ENCODE measurements around the gene CCNL1. TPM values are rescaled to one million over a fixed set of nuclear protein-coding genes. Genes with fewer than 3 reads are reported as not detected.

CCNL1 gene
- total RNA-seq, 1 donor from 2014 or later = 19.2 TPM

DNA sequence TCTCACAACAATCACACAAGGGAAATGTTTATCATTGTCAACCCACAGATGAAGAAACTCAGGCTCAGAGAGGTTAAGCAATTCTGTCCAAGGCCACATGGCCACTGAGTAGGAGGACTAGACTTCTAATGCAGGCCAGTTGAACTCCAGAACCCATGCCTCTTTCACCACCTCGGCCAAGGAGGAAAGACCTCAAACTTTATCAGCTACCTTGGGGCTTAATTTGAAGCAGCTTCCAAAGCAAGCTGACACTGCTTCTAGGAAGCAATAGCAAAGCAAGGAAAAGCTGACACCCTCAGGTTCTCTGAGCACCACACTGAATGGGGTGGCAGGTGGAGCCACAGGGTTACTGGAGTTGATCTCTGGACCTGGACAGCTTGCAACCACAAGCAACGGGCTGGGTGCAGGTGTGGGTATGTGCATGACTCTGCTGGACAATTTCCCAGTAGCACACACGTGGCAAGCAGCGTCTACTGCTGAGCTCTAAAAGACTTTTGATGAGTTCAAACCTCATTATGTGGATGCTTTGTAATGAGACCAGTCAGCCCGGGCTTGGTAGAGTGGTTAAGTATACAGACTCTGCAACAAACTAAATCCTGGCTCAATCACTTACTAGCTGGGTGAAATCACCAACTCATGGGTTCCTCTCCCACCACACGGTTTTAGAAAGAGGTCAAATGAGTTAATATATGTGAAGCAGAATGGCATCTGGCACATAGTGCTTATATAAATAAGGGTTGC is 23.1 kb downstream of the CCNL1 start:
- DNase-seq = no peak
- peaks cover 14% of the 10 kb centered on the region for H3K36me3 ChIP-seq
- intact Hi-C loops (cut with micrococcal nuclease) = loop anchor here (2.0 to 5.0 kb wide), 2 partner anchors 56 to 465 kb away; partner anchors contain the start of gene TIPARP
- TF ChIP-seq, protein P1, sequence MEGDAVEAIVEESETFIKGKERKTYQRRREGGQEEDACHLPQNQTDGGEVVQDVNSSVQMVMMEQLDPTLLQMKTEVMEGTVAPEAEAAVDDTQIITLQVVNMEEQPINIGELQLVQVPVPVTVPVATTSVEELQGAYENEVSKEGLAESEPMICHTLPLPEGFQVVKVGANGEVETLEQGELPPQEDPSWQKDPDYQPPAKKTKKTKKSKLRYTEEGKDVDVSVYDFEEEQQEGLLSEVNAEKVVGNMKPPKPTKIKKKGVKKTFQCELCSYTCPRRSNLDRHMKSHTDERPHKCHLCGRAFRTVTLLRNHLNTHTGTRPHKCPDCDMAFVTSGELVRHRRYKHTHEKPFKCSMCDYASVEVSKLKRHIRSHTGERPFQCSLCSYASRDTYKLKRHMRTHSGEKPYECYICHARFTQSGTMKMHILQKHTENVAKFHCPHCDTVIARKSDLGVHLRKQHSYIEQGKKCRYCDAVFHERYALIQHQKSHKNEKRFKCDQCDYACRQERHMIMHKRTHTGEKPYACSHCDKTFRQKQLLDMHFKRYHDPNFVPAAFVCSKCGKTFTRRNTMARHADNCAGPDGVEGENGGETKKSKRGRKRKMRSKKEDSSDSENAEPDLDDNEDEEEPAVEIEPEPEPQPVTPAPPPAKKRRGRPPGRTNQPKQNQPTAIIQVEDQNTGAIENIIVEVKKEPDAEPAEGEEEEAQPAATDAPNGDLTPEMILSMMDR (IDR thresholded peaks at IDR 0.05; ENCODE audit: borderline replicate concordance) = no peak
- no peaks in the 10 kb centered on the region for H3K9me3 ChIP-seq (replicated peaks)
- no peaks in the 10 kb centered on the region for H3K27me3 ChIP-seq (ENCODE audit: low read depth)
- peak overlapping the region; percentile 82 for H3K27ac ChIP-seq (replicated peaks)
- H3K4me3 ChIP-seq = no peak overlapping the region
- H3K4me1 ChIP-seq = peaks cover 64% of the 10 kb centered on the region

DNA sequence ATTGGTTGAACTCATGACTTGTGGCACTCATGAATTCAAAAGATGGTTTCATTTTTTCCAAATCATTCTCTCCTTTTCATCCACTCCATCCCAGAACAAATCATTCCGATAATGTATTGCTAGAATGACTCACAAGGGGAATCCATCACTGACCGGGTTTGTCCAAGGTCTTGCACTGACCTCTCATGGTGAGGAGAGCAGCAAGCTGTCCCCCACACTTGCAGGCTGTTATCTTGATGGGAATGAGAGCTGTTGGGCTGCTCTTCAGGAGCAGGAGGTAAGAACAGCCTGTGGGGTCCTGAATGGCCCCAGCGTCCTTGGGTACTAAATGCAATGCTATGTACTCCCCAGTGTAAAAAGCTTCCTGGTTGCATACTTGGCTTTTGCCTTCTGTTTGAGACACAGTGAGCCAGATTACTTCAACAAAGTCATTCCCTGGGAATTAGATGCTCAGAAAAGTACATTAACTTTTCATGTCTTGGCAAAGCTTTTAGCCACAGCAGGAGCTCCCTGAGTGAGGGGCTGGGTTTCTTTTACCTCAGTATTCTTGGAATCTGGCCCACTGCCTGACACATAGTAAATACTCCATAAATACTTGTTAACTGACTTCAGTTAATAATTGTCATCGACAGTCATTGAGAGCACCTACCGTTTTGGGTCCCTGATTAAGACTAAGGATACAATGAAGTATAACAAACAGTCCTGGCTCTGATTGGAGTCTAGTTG is 24.1 kb downstream of the CCNL1 start:
- TF ChIP-seq, protein P1 (IDR thresholded peaks at IDR 0.05; ENCODE audit: borderline replicate concordance) = peak; percentile 27
- H3K36me3 ChIP-seq = peaks cover 11% of the 10 kb centered on the region
- H3K9me3 ChIP-seq (replicated peaks) = no peaks in the 10 kb centered on the region
- peak overlapping the region; percentile 82 for H3K27ac ChIP-seq (replicated peaks)
- H3K27me3 ChIP-seq (ENCODE audit: low read depth) = no peaks in the 10 kb centered on the region
- peaks cover 73% of the 10 kb centered on the region for H3K4me1 ChIP-seq
- no peak for DNase-seq
- intact Hi-C loops (cut with micrococcal nuclease) = loop anchor here (2.0 to 5.0 kb wide), 2 partner anchors 55 to 464 kb away; partner anchors contain the start of gene TIPARP
- no peak overlapping the region for H3K4me3 ChIP-seq

DNA sequence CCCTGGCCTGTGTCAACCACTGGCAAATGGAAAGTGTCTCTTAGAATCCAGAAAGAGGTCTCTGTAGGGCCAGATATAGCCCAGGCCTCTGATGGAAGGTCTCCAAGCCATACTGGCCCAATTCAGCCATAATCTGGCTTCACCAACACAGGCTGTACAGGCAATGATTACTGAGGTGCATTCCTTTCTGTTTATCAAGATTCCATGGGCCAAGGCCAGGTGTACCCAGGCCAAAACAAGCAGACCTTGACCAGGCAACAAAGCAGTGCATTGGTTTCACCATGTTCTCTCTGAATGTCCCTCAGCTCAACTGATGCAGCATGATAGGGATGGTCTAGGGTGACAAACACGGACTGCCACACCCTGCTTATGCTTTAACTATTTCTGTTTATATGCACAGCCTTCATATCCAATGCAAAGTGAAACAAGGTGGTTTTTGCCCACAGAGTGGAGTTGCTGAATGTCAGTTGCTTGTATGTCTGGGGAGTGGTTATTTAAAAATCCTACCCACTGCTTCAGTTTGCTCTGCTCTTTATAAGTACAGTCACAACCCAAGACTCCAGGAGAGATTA is 25.2 kb downstream of the CCNL1 start:
- TF ChIP-seq, protein P1 (IDR thresholded peaks at IDR 0.05; ENCODE audit: borderline replicate concordance) = no peak

DNA sequence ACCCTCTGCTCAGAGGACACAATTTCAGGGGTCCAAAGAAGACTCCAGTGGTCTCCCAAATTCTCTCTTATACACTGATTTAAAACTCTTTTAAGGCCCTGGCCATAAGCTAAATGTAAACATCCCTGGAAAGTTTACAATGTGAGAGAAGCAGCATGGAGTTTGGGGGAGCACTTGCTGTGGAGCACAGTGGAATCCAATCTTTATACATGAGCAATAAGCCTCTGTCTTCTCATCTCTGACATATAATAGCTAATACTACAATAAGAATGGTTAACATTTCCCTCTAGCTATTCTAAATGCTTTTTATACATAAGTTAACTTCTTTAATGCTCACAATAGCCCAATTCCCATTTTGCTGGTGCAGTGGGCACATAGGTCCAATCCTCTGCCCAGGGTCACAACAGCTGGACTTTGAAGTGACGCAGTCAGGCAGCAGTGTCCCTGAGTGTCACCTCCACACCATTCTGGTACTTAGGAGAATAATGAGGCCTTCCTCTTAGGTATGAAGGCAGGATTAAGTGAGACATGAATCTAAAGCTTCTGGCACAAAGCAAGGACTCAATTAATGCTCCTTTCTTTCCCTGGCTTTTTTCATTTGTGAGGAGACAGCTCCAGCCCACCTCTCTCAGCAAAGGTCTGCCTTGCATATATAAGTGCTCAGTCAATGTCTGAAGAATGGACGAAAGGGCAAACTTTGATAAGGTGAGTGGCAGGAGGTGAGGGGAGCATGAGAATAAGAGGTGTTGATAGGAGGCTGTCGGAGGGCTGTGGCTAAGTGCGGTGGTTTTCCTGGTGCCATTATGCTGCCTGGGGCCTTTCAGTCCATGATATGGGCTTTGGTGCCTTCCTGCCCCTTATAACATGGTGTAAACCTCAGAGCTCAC is 26.3 kb downstream of the CCNL1 start:
- peak overlapping the region; percentile 82 for H3K27ac ChIP-seq (replicated peaks)
- peaks cover 6% of the 10 kb centered on the region for H3K36me3 ChIP-seq
- no peaks in the 10 kb centered on the region for H3K9me3 ChIP-seq (replicated peaks)
- H3K4me3 ChIP-seq = no peak overlapping the region
- no peak for DNase-seq
- intact Hi-C loops (cut with micrococcal nuclease) = no loop called here
- peaks cover 95% of the 10 kb centered on the region for H3K4me1 ChIP-seq
- no peaks in the 10 kb centered on the region for H3K27me3 ChIP-seq (ENCODE audit: low read depth)
- TF ChIP-seq, protein P1 (IDR thresholded peaks at IDR 0.05; ENCODE audit: borderline replicate concordance) = no peak

More for the DNA sequence above, 25.2 kb downstream of the CCNL1 start:
- intact Hi-C loops (cut with micrococcal nuclease) = loop anchor here (5.0 kb wide), 1 partner anchor 462 kb away; the partner anchor contains the start of gene TIPARP
- Histone ChIP-seq H3K27ac (replicated peaks) (peak overlapping the region; percentile 82), H3K36me3 (peaks cover 9% of the 10 kb centered on the region), H3K4me3 (no peak overlapping the region), H3K9me3 (replicated peaks) (no peaks in the 10 kb centered on the region), H3K27me3 (ENCODE audit: low read depth) (no peaks in the 10 kb centered on the region), H3K4me1 (peaks cover 85% of the 10 kb centered on the region)
- no peak for DNase-seq

DNA sequence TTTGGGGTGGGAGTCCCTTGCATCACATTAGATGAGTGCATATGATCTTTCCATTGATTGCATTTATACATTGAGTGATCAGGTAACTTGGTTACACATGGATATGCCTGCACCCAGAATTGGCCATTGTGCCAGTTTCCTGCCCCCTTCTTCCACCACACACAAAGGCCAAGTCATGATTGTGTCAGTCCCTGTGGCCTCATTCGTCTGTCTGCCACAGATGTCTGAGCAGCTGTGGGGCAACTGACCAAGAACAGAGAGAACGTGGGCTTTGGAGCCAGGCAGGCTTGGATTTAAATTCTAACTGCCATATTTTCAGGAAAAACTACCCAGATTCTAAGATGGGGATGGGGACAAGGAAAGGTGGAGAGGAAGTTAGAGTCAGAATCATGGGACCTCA is 27.0 kb downstream of the CCNL1 start:
- TF ChIP-seq, protein P1 (IDR thresholded peaks at IDR 0.05; ENCODE audit: borderline replicate concordance) = no peak
- peak overlapping the region; percentile 82 for H3K27ac ChIP-seq (replicated peaks)
- intact Hi-C loops (cut with micrococcal nuclease) = no loop called here
- no peaks in the 10 kb centered on the region for H3K9me3 ChIP-seq (replicated peaks)
- no peaks in the 10 kb centered on the region for H3K36me3 ChIP-seq
- DNase-seq = no peak
- H3K4me3 ChIP-seq = no peak overlapping the region
- H3K27me3 ChIP-seq (ENCODE audit: low read depth) = no peaks in the 10 kb centered on the region
- H3K4me1 ChIP-seq = peaks cover 100% of the 10 kb centered on the region
